C4-2B (cell line): ENCODE results near the gene YJEFN3.

ENCODE experiments used
- H3K27ac ChIP-seq: fragments of 450-650 bp; 2 replicates; pipeline ENCODE4 v1.5.1; 2017
- CTCF ChIP-seq: fragments of 450-650 bp; conservative IDR thresholded peaks from 2 replicates; pipeline ENCODE4 v1.5.1; 2017; ENCODE audit warnings: mild to moderate bottlenecking
- ZFX ChIP-seq: fragments of 450-650 bp; IDR thresholded peaks from 2 replicates; pipeline ENCODE4 v1.6.1; 2017

YJEFN3 gene

GRCh38 chr19:19549804-19550464 lies 21.2 kb downstream of the YJEFN3 start:
- no peak for TF ChIP-seq CTCF
- no peak for TF ChIP-seq ZFX
- no peak overlapping the region for H3K27ac ChIP-seq

GRCh38 chr19:19550485-19550929 lies 21.8 kb downstream of the YJEFN3 start:
- no peak for TF ChIP-seq CTCF
- TF ChIP-seq ZFX, result no peak

GRCh38 chr19:19550972-19551852 lies 22.5 kb downstream of the YJEFN3 start:
- TF ChIP-seq ZFX (no peak), CTCF (no peak)
- H3K27ac ChIP-seq, result no peak overlapping the region

More at GRCh38 chr19:19550485-19550929, 21.8 kb downstream of the YJEFN3 start:
- H3K27ac ChIP-seq, result no peak overlapping the region

- no peak for TF ChIP-seq CTCF
- TF ChIP-seq ZFX, result no peak
Observed at GRCh38 chr19:19551853-19552192, 23.1 kb downstream of the YJEFN3 start.

GRCh38 chr19:19552798-19553197 lies 24.1 kb downstream of the YJEFN3 start:
- no peak overlapping the region for H3K27ac ChIP-seq

More at GRCh38 chr19:19551853-19552192, 23.1 kb downstream of the YJEFN3 start:
- H3K27ac ChIP-seq, result no peak overlapping the region

GRCh38 chr19:19553670-19554069 lies 25.0 kb downstream of the YJEFN3 start:
- no peak for TF ChIP-seq ZFX
- no peak for TF ChIP-seq CTCF
- H3K27ac ChIP-seq, result no peak overlapping the region

More at GRCh38 chr19:19552798-19553197, 24.1 kb downstream of the YJEFN3 start:
- no peak for TF ChIP-seq ZFX
- no peak; the same call in 1 of the 2 replicates for TF ChIP-seq CTCF
